Frontal cortex (tissue), 4 donors: ENCODE data around the gene DUSP10. TPM values are rescaled to one million over a fixed set of nuclear protein-coding genes. Genes with fewer than 3 reads are reported as not detected.

Experiments
- DNase-seq, 2 donors: peaks; one replicate each; pipeline ENCODE4 v3.0.0; 2012; ENCODE audit warnings: low spot score in 2 of 2
- FAIRE-seq: peaks from 2 replicates; lab custom pipeline; 2012; peaks lifted over from hg19 to GRCh38; lab: Jason Lieb, UNC
- total RNA-seq: library from RNA; depleted of rRNA; stranded (reverse); fragments of >200 nt; gene quantifications from one replicate; pipeline ENCODE4 v1.2.3, GENCODE V29; 2014
- donor health status: control.
- donor health status: control.
- donor health status: control.

DUSP10 gene
- total RNA-seq, 1 donor from 2014 or later, result 6.9 TPM

DNA sequence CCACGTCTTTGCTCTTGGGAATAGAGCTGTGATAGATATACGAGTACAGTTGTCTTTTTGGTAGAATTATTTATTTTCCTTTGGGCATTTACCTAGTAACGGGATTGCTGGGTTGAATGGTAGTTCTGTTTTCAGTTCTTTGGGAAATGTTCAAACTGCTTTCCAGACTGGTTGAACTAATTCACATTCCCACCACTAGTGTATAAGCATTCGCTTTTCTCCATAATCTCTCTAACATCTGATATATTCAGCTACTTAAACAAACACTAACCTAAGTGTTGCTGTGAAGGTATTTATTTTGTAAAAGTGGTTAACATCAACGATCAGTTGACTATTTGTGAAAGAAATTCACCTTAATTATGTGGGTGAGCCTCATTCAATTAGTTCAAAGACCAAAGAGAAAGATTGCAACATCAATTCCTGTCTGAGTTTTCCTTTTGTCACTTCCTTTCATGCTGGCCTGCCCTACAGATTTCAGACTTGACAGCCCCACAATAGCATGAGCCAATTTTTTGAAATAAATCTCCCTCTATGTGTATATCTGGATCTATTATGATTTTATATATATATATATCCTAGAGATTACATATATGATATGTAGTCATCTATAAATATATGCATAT lies 26.7 kb upstream of the DUSP10 start:
- FAIRE-seq (no peak), DNase-seq (no peak)

DNA sequence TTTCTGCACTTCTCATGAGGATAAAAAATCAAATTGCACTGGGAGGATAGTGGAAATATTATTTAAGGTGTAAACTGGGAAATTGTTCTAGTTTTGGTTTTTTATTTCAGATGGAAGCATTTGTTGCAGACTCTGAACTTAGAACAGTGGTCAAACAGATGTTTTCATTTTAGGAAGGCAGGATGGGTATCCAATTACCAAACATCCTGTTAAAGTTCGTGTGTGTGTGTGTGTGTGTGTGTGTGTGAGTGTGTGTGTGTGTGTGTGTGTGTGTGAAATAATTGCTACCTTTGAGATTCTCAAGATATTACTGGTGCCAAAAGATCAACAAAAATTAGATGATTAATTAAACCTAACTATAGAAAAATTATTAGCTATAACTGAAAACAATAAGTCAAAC lies 24.3 kb upstream of the DUSP10 start:
- FAIRE-seq (no peak), DNase-seq (no peak)

DNA sequence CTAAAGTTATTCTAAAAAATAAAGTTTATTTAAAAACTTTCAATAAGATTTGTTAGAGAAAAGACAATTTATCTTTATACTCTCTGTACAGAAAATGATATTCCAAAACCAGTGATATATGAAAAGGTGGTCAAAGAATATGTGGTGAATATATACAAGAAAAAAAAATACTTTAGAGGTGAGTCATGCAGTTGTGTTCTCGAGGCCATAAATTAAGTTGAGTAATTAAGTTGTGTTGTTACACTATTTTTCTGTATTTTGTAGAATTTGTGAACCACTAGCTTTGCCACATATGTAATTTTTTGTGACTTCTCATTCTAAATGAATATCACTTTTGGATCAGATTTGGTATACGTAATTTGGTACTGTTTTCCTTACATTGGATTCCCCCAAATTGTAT lies 23.6 kb upstream of the DUSP10 start:
- FAIRE-seq, result peak; percentile 58
- DNase-seq, result no peak

DNA sequence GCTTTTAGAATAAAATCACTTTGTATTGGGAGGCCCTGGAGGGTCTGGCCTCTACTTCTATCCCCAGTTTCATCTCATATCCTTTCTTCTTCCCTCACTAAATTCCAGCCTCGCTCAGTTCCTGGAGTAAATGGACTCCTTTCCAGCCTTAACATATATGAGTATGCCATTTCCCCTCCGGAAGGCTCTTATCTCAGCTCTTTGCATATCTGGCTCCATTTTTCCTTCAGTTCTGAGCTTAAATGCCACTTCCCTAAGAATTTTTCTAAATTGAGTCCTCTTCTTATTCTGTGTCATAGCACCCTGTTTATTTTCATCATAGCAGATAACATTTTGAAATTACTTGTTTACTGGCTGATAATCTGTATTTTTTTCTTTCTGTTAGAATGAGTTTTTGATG lies 20.2 kb upstream of the DUSP10 start:
- FAIRE-seq (no peak), DNase-seq (no peak)

DNA sequence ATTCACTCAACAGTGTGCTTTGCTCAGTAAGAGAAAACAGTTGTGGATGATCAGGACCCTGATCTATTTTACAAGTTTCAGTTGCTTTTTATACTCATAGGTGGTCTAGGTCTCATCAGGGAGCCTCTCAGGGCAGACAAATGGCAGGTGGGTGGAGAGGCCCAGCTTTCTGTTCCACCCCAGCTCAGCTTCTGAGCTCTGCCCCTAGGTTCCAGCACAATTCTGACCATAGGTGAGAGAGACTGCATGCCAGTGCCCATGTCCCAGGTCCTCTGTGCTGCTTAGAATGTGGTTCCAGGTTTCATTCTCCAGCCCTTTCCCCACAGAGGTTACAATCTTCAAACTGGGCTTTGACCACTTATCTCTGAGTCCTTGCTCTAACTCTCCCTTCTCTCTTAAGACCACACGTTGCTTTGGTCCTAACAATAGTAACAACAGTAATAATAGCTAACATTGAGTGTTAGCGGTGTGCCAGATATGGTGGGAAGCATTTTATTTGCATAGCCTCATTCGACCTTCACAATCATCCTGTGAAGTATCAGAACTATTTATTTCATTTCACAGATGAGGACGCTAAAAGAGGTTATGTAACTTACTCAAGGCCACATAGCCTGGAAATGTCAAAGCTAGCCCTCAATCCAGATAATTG lies 19.6 kb upstream of the DUSP10 start:
- FAIRE-seq, result no peak
- DNase-seq, result no peak

DNA sequence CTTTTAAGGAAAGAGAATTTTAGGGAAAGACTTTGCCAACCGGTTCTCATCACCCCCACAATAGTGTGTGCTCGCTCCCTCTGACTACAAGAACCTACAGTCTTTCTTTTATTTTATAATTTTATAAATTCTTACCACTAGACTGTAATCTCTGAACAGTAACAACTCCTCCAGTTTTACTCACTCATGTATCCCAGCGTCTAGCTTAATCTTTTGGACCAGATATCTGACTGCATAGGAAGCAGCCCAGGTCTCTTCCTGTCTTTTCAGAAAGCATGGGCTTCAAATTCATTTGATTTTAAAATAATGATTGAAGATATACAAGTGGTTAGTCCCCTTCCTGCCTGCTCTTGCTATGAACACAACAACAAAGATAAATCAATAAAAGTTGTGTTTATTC lies 19.0 kb upstream of the DUSP10 start:
- FAIRE-seq, result no peak
- no peak for DNase-seq

DNA sequence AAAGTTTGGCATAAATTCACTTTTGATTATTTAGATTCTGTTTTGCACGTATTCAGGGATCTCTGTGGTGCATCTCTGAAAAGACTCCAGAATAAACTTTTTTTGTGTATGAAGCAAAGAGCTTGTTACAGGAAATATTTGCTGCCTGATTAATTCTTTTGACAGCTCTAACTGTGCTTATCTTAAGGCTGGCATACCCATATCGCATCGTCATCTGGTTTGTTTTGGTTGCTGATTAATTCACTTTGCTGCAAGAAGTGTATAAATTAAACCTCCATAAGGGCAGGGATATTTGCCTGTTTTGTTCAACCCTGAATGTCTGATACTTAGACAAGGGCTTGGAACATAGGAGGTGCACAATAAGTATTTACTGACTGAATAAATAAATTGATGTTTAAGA lies 17.5 kb upstream of the DUSP10 start:
- DNase-seq, result no peak
- no peak for FAIRE-seq

DNA sequence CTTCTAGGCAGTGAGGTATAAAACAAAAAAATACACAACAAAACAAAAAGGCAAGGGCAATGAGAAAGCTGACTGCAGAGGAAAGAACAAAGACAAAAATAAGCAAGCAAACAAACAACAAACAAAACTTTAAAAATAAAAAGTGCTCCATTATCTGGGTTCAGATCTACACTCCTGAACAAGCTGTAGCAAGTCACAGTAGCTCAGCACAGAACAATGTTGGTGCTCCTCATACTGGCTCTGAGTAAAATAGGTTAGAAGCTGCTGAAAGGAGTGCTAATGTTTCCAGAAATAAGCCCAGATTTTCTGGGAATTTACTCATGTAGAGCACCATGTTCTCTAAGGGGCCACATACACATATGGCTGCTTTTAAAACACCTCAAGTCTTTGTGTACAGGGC lies 16.6 kb upstream of the DUSP10 start:
- FAIRE-seq (no peak), DNase-seq (no peak)

DNA sequence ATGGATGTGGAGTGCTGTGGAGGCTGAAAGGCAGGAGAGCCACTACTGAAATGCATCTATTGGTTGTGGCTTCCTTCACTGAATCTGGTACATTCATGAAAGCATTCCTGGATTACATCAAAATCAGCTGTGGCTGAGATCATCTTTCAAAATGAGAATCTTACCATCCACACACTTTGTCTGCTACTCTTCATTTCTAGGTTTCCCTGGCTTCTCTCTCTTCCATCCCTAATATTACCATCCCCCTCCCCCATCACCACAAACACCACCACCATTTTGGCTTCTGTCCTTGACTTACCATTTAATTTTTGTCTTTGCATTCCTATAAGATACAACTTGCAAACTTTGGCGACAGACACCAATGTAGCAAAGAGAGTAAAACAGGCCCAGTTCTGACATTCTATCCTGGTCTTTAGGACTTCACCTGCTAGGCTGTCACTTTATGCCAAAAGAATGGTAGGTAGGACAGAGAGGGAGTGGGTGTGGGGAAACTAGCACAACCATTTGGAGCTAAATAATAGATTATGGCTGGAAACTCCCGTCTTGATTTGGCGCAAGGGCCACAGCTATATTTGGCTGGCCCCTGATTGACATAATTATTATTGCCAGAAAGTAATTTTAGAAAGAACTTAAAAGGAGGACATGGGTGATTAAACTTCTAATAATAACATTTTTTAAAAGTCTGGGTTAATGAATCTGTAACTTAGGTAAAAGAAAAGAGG lies 15.1 kb upstream of the DUSP10 start:
- DNase-seq (no peak), FAIRE-seq (no peak)

DNA sequence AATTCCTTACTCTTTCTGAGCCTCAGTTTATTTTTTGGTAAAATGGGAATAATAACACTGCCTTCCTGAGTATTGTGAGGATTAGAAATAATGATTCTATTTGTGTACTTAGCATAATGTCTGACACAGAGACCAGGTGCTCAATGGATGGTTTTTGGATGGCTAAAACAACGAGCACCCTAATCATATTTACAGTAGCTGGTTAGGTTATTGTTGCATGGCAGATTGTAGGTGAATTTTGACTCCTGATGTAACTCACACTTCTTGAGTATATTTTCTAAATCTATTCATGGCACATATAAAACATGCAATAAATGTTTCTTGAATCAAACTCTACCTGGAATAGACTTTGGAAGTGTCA lies 11.9 kb upstream of the DUSP10 start:
- no peak for DNase-seq

DNA sequence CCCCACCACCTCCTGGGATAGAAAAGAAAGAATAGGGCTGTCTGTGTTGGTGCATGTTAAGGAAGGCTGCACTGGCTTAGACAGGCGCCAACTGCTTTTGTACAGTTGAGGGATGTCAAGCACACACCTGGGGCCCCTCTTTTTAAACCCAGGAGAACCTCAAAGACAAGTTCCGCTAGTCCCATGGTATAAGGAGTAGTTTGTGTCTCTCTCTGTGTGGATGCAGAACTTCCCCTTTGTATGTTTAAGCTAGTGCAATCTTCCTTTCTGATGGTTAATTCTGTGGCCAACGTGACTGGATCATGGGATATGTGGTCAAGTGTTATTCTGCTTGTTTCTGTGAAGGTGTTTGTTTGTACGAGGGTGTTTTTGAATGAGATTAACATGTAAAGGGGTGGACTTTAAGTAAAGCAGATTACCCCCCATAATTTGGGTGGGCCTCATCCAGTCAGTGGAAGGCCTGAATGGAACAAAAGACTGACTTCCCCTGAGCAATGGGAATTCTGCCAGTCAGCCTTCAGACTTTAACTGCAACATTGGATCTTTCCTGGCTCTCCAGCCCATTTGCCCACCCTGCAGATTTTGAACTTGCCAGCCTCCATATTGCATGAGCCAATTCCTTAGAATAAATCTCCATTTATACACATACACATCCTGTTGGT lies 9.5 kb upstream of the DUSP10 start:
- FAIRE-seq (no peak), DNase-seq (no peak)

More for the DNA sequence above, 11.9 kb upstream of the DUSP10 start:
- FAIRE-seq, result no peak

DNA sequence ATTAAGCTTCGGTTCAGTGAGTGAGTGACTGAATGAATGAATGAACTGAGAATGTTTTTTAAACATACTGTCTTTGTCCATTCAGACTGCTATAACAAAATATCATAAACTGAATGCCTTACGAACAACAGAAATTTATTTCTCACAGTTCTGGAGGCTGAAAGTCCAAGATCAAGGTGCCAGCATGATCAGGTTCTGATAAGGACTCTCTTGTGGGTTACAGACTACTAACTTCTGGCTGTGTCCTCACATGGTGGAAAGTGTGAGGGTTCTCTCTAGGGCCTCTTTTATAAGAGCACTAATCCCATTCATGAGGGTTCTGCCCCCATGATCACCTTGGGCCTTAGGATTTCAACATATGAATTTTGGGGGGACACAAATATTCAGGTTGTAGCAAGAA lies 7.1 kb upstream of the DUSP10 start:
- DNase-seq (no peak), FAIRE-seq (no peak)

DNA sequence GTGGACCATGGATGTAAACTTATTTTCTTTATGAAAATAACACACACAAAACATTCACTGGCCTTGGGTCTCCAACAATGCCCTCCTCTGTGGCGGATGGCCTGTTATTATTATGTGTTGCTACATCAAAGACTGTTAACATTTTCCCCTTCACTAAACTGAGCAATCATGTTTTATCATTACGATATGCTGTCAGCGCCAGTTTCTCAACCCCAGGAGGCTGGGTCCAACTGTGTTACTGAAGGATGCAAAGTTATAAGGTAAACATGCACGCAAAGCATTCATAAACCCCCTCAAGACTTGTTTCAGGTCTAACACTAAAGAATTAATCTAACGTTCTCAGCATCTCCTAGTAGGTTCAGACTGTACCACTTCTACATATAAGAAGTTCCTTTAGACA lies 6.0 kb upstream of the DUSP10 start:
- no peak for DNase-seq

DNA sequence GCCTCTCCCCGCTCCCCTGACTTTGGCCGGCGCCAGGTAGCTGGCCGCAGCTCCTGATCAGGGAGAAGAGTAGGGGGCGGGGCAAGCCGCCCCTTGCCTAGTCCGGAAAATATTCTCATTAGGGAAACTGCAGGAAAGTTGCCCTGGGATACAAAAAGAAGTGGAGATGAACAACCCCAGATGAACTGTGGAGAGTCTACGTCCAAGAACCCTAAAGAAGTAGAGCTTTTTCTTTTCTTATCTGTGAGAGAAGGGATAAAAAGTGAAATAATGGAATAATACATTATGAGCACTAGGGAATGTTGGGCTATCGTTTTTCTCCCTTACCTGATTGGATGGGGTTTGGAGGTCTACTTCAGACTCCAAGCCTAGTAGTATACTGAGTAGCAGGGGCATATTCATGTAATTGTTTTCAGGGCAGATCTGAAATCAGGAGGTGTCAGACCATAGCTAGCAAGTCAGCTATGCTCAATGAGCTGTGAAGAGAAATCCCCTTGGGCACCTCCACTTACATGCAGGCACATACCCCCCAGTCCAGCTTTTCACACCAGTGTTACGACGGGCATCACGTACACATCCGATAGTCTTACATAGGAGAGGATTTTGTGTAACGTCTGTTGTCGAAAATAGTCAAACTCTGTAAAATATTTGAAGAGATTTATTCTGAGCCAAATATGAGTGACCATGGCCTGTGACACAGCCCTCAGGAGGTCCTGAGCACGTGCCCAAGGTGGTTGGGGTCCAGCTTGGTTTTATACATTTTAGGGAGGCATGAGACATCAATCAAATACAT lies 1.7 kb upstream of the DUSP10 start:
- DNase-seq (no peak), FAIRE-seq (no peak)

More for the DNA sequence above, 6.0 kb upstream of the DUSP10 start:
- no peak for FAIRE-seq

DNA sequence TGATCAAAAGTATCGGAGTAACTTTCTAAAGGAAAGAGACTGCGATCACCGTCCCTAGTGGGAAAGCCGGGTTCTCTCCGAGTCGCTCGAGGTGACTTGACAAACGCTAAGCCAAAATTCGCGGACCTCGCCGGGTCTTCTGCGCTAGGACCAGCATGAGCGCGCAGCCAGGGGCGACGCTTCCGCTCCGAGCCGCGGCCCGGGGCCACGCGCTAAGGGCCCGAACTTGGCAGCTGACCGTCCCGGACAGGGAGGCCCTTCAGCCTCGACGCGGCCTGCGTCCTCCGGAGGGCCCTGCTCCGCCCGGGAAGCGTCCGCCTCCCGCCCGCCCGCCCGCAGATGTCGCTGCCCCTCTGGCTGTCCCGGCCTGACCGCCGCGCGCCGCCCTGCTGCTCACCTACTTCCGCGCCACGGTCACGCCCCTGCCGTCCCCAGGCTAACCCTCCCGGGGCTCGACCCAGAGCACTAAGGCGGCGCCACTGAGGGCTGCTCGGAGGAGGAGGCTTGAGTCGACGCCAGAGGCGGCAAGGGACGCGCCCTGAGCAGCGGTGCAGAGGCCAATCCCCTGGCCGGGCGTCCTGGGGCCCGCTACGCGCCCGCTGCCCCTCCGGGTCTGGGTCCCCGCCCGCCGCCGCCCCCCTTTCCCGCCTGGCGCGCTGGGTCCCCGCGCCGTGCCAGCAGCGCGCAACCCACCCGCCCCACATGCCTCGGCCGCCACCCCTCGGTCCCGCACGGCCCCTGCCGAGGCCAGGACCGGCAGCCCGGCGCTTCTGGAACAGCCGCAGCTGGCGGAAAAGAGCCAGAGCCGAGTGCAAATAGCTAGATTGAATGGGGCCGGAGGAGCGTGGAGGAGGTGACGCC lies 896 bp upstream of the DUSP10 start:
- DNase-seq (peak; percentile 60 to 69), FAIRE-seq (no peak)

DNA sequence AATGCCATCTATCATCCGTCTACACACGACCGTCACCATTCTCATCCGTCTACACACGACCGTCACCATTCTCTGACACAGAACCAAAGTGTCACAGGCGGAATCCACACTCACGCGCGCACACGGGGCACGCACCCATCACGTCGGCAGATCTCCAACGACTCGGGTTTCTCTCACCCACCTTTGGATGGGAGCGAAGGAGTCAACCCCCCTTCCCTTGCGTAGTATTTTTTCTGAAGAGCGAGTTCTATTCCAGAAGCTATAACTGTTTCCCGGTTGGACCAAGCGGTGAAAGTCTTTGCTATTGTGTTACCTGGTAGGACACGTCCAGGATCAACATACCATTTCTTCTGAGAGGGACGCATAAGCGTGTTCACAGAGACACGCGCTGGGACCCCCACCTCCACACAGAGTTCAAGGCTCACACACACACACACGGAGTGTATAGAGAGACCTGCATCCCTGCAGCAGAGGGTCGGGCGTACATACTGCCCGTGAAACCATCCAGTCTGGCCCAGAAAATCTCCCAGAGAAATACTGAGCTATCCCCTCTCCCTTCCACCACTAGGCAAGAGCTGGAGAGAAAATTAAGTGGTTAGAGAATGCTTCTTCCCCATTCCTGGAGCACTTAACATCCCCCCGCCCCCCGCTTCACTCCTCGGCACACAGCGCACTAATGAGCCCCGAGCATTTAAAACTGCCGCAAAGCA lies 741 bp downstream of the DUSP10 start:
- peak in 1 of 2 donors; percentile 21 for DNase-seq
- FAIRE-seq, result no peak

DNA sequence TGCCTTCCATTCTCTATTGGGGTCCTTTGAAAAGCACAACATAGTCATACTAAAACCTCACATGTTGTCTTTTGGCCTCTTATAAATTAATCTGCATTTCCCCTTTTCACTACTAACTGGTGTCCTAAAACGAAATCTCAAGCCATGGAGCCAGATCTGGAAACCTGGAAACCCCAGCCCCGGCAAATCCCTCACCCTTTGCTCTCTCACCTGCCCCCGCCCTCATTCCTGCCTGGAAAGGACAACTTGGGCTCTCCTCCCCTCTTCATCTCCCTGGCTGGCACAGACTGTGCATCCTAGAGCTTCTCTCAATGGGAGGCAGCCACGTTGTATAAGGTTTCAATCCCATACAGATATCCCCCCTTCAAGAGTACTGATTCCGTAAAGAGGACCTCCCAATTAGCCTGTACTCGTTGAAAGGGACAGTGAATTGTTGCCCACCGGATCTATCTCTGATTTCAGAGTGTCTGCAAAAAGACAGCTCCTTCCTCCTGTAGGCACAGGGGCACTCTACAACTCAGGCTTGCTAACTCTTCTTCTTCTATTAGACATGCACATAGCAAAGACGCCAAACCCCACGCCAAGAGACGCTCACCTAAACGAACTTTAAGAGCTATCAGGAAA lies 1.4 kb downstream of the DUSP10 start:
- no peak for DNase-seq
- no peak for FAIRE-seq

DNA sequence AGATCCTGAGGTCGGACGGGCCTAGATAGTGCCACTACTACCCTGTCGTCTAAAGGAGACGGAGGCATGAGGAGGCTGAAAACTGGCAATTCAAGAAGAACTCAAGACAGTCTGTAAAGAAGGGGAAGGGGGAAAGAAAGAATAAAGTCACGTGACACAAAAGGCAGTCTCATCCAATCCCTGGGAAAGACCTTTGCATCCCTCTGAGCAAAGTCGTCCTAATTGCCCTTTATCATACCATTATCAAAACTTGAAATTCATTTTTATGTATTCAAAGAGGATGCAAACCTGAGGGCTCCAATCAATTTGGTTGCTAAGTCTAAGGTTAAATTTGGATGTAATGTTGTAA lies 2.2 kb downstream of the DUSP10 start:
- FAIRE-seq (no peak), DNase-seq (no peak)
